H1 (cell line): Measurements from ENCODE around the gene AGPAT4. TPM values are rescaled to one million over a fixed set of nuclear protein-coding genes. Genes with fewer than 3 reads are reported as not detected.

ENCODE experiments used
- TAF1 ChIP-seq: IDR thresholded peaks from 2 replicates; pipeline ENCODE4 v1.6.1; 2011; ENCODE audit warnings: mild to moderate bottlenecking, low read depth, low read length
- polyA plus RNA-seq, 7 experiments: library from polyadenylated mRNA; depleted of rRNA in 3 of 7; stranded (reverse) in 5 of 7; unstranded in 2 of 7; fragments of >200 nt in 5 of 7; fragments of 200-250 nt in 2 of 7; gene quantifications; 1 replicate in 5 of 7; 2 replicates in 1 of 7; 4 replicates in 1 of 7; pipeline versions ENCODE4 v1.2.1 to v1.2.3, GENCODE V29; 2011 to 2013; ENCODE audit warnings: missing spikeins in 2 of 7, mixed read lengths in 2 of 7
- total RNA-seq: library from RNA; stranded (reverse); fragmentation: NEBNext Ultra II Directional; extraction: Animal tissue kit (Norgen Biotek cat#: 25700); gene quantifications from 2 replicates; pipeline ENCODE4 v1.2.1, GENCODE V29; 2021

Gene AGPAT4
- total and polyA plus RNA-seq, 2 of the 8 experiments (the other 6 are each of a cell fraction or from before 2014, with no cell fraction given), result 13.5 to 23.8 TPM

DNA sequence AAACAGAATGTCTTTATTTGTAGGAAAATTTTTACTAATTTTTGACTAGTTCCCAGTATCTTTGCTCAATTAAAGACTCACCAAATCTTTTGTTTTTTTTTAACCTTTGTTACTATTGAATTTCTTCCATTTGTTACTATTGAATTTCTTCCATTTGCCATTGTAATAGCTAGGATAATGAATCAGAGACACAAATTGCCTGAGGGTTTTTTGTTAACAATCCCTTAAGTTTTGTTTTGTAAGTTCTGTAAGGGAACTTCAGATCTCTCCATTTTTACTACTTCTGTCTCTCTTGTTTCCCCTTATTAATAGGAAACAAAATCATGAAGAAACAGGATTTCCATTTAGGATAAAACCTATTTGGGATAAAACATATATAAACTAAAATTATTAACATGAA, 177.9 kb downstream of the AGPAT4 start (continued):
- no peak for TF ChIP-seq TAF1
